Ovary (tissue), 3 donors: ENCODE measurements around the gene PLPP7.

Source experiments
- EP300 ChIP-seq: sonication (generic); formaldehyde crosslinking; IDR thresholded peaks from one replicate; pipeline ENCODE4 v1.6.1; 2017; ENCODE audit warnings: antibody characterized with exemption
- POLR2A ChIP-seq: fragments of 450-650 bp; IDR thresholded peaks from one replicate; pipeline ENCODE4 v1.6.1; 2017; ENCODE audit warnings: antibody characterized with exemption, mild to moderate bottlenecking, moderate library complexity
- TF ChIP-seq, protein P1 (sequence below), 3 donors: fragments of 450-650 bp in 2 of 3; fragments of 200-600 bp in 1 of 3; IDR thresholded peaks; one replicate each; pipeline versions ENCODE4 v1.5.1 to v1.8.0; 2016 to 2022; ENCODE audit warnings: antibody characterized with exemption in 3 of 3, mild to moderate bottlenecking in 1 of 3
- donor health status: DM: no; HTN: no; CAD: no.

DNA sequence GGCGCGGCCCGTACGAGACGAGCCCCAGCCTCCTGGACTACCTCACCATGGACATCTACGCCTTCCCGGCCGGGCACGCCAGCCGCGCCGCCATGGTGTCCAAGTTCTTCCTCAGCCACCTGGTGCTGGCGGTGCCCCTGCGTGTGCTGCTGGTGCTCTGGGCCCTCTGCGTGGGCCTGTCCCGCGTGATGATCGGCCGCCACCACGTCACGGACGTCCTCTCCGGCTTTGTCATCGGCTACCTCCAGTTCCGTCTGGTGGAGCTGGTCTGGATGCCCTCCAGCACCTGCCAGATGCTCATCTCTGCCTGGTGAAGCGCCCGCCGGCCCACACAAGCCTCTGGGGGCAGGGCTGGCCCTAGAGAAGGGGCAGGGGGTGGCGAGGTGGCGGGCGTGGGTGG lies 18.5 kb downstream of the PLPP7 start:
- no peak for TF ChIP-seq POLR2A
- TF ChIP-seq, protein P1, sequence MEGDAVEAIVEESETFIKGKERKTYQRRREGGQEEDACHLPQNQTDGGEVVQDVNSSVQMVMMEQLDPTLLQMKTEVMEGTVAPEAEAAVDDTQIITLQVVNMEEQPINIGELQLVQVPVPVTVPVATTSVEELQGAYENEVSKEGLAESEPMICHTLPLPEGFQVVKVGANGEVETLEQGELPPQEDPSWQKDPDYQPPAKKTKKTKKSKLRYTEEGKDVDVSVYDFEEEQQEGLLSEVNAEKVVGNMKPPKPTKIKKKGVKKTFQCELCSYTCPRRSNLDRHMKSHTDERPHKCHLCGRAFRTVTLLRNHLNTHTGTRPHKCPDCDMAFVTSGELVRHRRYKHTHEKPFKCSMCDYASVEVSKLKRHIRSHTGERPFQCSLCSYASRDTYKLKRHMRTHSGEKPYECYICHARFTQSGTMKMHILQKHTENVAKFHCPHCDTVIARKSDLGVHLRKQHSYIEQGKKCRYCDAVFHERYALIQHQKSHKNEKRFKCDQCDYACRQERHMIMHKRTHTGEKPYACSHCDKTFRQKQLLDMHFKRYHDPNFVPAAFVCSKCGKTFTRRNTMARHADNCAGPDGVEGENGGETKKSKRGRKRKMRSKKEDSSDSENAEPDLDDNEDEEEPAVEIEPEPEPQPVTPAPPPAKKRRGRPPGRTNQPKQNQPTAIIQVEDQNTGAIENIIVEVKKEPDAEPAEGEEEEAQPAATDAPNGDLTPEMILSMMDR (IDR thresholded peaks at IDR 0.05), result no peak
- no peak for TF ChIP-seq EP300
